Body of pancreas (tissue), 4 donors: ENCODE results near the gene THSD4. TPM values are rescaled to one million over a fixed set of nuclear protein-coding genes. Genes with fewer than 3 reads are reported as not detected.

ENCODE experiments used
- ATAC-seq: fragments of 150-250 bp; one replicate; pipeline ENCODE4 v1.9.1; 2016
- DNase-seq, 4 donors: peaks; one replicate each; pipeline ENCODE4 v3.0.0-alpha.2; 2019
- H3K27ac ChIP-seq, 4 donors: fragments of 200-600 bp; sonication (generic); 1 replicate in 3 of 4; 2 replicates in 1 of 4; pipeline versions ENCODE4 v1.5.1 to v1.6.1; 2016 to 2019; ENCODE audit warnings: mild to moderate bottlenecking in 1 of 4, mixed read lengths in 1 of 4, moderate library complexity in 1 of 4
- H3K27me3 ChIP-seq, 2 donors: fragments of 200-600 bp; sonication (generic); one replicate each; pipeline ENCODE4 v1.6.0; 2016; ENCODE audit warnings: mild to moderate bottlenecking in 1 of 2
- H3K36me3 ChIP-seq, 2 donors: fragments of 200-600 bp; sonication (generic); replicated peaks in 1 of 2; 2 replicates each; pipeline ENCODE4 v1.5.1; 2016; ENCODE audit warnings: low read depth in 2 of 2; ENCODE audit not compliant: insufficient read depth in 1 of 2
- H3K4me1 ChIP-seq: fragments of 200-600 bp; sonication (generic); one replicate; pipeline ENCODE4 v1.6.0; 2016
- H3K4me3 ChIP-seq, 2 donors: fragments of 200-600 bp; sonication (generic); 1 replicate in 1 of 2; 2 replicates in 1 of 2; pipeline ENCODE4 v1.5.1; 2016 to 2019
- H3K9me3 ChIP-seq, 3 donors: fragments of 200-600 bp; sonication (generic); 1 replicate in 2 of 3; 2 replicates in 1 of 3; pipeline ENCODE4 v1.5.1; 2016
- CTCF ChIP-seq, 7 experiments: fragments of 450-650 bp in 4 of 7; fragments of 200-600 bp in 3 of 7; sonication (generic) in 3 of 7; IDR thresholded peaks; one replicate each; pipeline ENCODE4 v1.5.1; 2016 to 2019; ENCODE audit warnings: antibody characterized with exemption in 7 of 7
- POLR2A ChIP-seq, 3 donors: fragments of 450-650 bp; IDR thresholded peaks; one replicate each; pipeline ENCODE4 v1.6.1; 2016; ENCODE audit warnings: antibody characterized with exemption in 3 of 3, mild to moderate bottlenecking in 2 of 3
- WGBS, 2 donors: methylation state at CpG; one replicate each; pipeline ENCODE4 v1.1.5; 2017; 5-methylcytosine and 5-hydroxymethylcytosine counted together
- intact Hi-C: fragments of 100-400 bp; cut with DNase I; formaldehyde crosslinking; loops from one replicate; pipeline ENCODE4 v1.15.1; 2023
- total RNA-seq, 2 donors: library from RNA; depleted of rRNA; stranded (reverse); fragments of >200 nt; gene quantifications; one replicate each; pipeline ENCODE4 v1.1.0, GENCODE V29; 2016

The THSD4 gene
- total RNA-seq, 2 donors from 2014 or later = 12.9 to 16.1 TPM

- no peak overlapping the region for H3K4me3 ChIP-seq
Measured at GRCh38 chr15:71538181-71538580, 422.9 kb downstream of the THSD4 start.

GRCh38 chr15:71541746-71542145 lies 426.5 kb downstream of the THSD4 start:
- Histone ChIP-seq H3K27me3 (no peaks in the 10 kb centered on the region), H3K27ac (no peak overlapping the region), H3K36me3 (no peaks in the 10 kb centered on the region), H3K4me3 (no peak overlapping the region), H3K9me3 (no peaks in the 10 kb centered on the region), H3K4me1 (no peaks in the 10 kb centered on the region)
- ATAC-seq = no peak
- DNase-seq = no peak
- TF ChIP-seq CTCF (IDR thresholded peaks at IDR 0.05) = no peak
- no peak for TF ChIP-seq POLR2A (IDR thresholded peaks at IDR 0.05)
- 61 to 70% methylated on average over 2 of the region's 2 CpGs for WGBS, 2 donors
- intact Hi-C loops = no loop called here

More at GRCh38 chr15:71538181-71538580, 422.9 kb downstream of the THSD4 start:
- ATAC-seq = no peak
- no peaks in the 10 kb centered on the region for H3K36me3 ChIP-seq
- WGBS, 2 donors = 76 to 85% methylated on average over 5 of the region's 5 CpGs
- intact Hi-C loops = no loop called here
- no peak overlapping the region for H3K27ac ChIP-seq
- no peak for DNase-seq
- H3K27me3 ChIP-seq = no peaks in the 10 kb centered on the region
- H3K4me1 ChIP-seq = no peaks in the 10 kb centered on the region
- no peak for TF ChIP-seq POLR2A (IDR thresholded peaks at IDR 0.05)
- no peak for TF ChIP-seq CTCF (IDR thresholded peaks at IDR 0.05)
- no peaks in the 10 kb centered on the region for H3K9me3 ChIP-seq

DNA sequence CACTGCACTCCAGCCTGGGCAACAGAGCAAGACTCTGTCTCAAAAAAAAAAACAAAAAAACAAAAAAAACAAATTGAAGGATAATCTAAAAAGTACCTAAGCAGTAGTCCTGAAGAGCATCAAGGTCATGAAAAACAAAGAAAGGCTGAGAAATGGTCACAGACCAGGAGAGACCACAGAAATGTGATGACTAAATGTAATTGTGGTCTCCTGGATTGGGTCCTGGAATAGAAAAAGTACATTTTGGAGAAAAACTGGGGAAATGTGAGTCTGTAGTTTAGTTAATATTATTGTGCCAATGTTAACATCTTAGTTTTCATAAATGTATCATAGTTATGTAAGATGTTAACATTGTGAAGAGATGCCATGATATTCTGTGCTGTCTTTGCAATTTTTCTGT lies 427.6 kb downstream of the THSD4 start:
- Histone ChIP-seq H3K9me3 (no peaks in the 10 kb centered on the region), H3K36me3 (no peaks in the 10 kb centered on the region), H3K27me3 (no peaks in the 10 kb centered on the region), H3K4me1 (no peaks in the 10 kb centered on the region), H3K4me3 (no peak overlapping the region), H3K27ac (no peak overlapping the region)
- ATAC-seq (no peak), DNase-seq (no peak)
- intact Hi-C loops = no loop called here
- TF ChIP-seq CTCF (IDR thresholded peaks at IDR 0.05) (no peak), POLR2A (IDR thresholded peaks at IDR 0.05) (no peak)

DNA sequence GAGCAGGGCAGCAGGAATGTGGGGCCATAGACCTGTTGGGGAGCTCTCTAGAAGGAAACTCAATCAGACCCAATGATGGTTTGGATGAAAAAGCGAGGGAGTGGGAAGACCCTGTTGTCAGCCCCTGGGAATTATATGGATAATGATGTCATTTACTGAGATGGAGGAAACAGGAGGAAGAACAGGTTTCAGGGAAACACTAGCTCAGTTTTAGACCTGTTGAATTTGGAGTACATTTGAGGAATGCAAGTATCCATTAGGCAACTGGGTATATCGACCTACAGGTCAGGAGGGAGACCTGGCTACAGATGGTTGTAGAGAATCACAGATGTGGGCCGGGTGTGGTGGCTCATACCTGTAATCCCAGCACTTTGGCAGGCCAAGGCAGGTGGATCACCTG lies 428.1 kb downstream of the THSD4 start:
- intact Hi-C loops = no loop called here
- Histone ChIP-seq H3K4me1 (no peaks in the 10 kb centered on the region), H3K27me3 (no peaks in the 10 kb centered on the region), H3K36me3 (no peaks in the 10 kb centered on the region), H3K27ac (no peak overlapping the region), H3K9me3 (no peaks in the 10 kb centered on the region), H3K4me3 (no peak overlapping the region)
- DNase-seq (no peak), ATAC-seq (no peak)
- TF ChIP-seq POLR2A (IDR thresholded peaks at IDR 0.05) = no peak
- no peak for TF ChIP-seq CTCF (IDR thresholded peaks at IDR 0.05)
- WGBS, 2 donors = 71 to 81% methylated on average over 3 of the region's 3 CpGs

GRCh38 chr15:71545223-71545760 lies 430.0 kb downstream of the THSD4 start:
- DNase-seq (no peak), ATAC-seq (no peak)
- no peaks in the 10 kb centered on the region for H3K4me1 ChIP-seq
- TF ChIP-seq POLR2A (IDR thresholded peaks at IDR 0.05) (no peak), CTCF (IDR thresholded peaks at IDR 0.05) (no peak)
- H3K27me3 ChIP-seq = no peaks in the 10 kb centered on the region
- no peak overlapping the region for H3K4me3 ChIP-seq
- WGBS, 2 donors = 54 to 59% methylated on average over 5 of the region's 5 CpGs
- H3K27ac ChIP-seq = no peak overlapping the region
- no peaks in the 10 kb centered on the region for H3K9me3 ChIP-seq
- H3K36me3 ChIP-seq = no peaks in the 10 kb centered on the region
- intact Hi-C loops = no loop called here
